Keratinocyte (primary cell): ENCODE results near the gene KCNN1.

ENCODE experiments used
- EZH2 ChIP-seq: IDR thresholded peaks from one replicate; pipeline ENCODE4 v1.6.1; 2012; ENCODE audit warnings: inconsistent platforms, mild to moderate bottlenecking, low read length, moderate library complexity
- TF ChIP-seq, protein P1 (sequence below), 3 experiments: IDR thresholded peaks in 1 of 3; conservative IDR thresholded peaks in 1 of 3; optimal IDR thresholded peaks in 1 of 3; 2 replicates in 2 of 3; 3 replicates in 1 of 3; pipeline versions ENCODE3 to v1.5.1; 2011; ENCODE audit warnings: low read length in 3 of 3, mild to moderate bottlenecking in 3 of 3, moderate library complexity in 2 of 3, control low read depth in 1 of 3, inconsistent platforms in 1 of 3; ENCODE audit not compliant: insufficient read depth in 2 of 3; ENCODE audit errors: extremely low read depth in 1 of 3

GRCh38 chr19:17993076-17993813 lies 26.3 kb downstream of the KCNN1 start:
- TF ChIP-seq, protein P1, sequence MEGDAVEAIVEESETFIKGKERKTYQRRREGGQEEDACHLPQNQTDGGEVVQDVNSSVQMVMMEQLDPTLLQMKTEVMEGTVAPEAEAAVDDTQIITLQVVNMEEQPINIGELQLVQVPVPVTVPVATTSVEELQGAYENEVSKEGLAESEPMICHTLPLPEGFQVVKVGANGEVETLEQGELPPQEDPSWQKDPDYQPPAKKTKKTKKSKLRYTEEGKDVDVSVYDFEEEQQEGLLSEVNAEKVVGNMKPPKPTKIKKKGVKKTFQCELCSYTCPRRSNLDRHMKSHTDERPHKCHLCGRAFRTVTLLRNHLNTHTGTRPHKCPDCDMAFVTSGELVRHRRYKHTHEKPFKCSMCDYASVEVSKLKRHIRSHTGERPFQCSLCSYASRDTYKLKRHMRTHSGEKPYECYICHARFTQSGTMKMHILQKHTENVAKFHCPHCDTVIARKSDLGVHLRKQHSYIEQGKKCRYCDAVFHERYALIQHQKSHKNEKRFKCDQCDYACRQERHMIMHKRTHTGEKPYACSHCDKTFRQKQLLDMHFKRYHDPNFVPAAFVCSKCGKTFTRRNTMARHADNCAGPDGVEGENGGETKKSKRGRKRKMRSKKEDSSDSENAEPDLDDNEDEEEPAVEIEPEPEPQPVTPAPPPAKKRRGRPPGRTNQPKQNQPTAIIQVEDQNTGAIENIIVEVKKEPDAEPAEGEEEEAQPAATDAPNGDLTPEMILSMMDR (optimal IDR thresholded peaks at IDR 0.05 in 1 of 3, IDR thresholded peaks at IDR 0.05 in 1 of 3, conservative IDR thresholded peaks at IDR 0.05 in 1 of 3; ENCODE audit: extremely low read depth in 1 of 3, insufficient read depth in 2 of 3, low read length in 3 of 3): no peak
- TF ChIP-seq EZH2: no peak
